Measurements from ENCODE around the gene CRIP3.
"Not testable (repeated sequence)": the region's sequence is repeated elsewhere in the genome, so short reads cannot be mapped to it uniquely, and the experiment has no call there.

The CRIP3 gene

GRCh38 chr6:43308101-43308989 is at the start of gene CRIP3:
Gene CRIP3, minus strand, starts transcription at chr6:43308826. Its CDS starts 34 bp downstream, at chr6:43308792.
- no peak for DNase-seq (ENCODE audit: low read depth)

GRCh38 chr6:43355862-43356590 is 47.4 kb upstream of the CRIP3 start:
- DNase-seq (ENCODE audit: low read depth), result no peak

GRCh38 chr6:43351951-43352350 is 43.3 kb upstream of the CRIP3 start:
- DNase-seq (ENCODE audit: low read depth), result not testable (repeated sequence)

GRCh38 chr6:43347444-43347843 is 38.8 kb upstream of the CRIP3 start:
- no peak for DNase-seq (ENCODE audit: low read depth)

- DNase-seq (ENCODE audit: low read depth), result no peak
Observed at GRCh38 chr6:43347021-43347420, 38.4 kb upstream of the CRIP3 start.

- DNase-seq (ENCODE audit: low read depth), result not testable (repeated sequence)
Observed at GRCh38 chr6:43346243-43346642, 37.6 kb upstream of the CRIP3 start.

GRCh38 chr6:43339168-43339567 is 30.5 kb upstream of the CRIP3 start:
- DNase-seq (ENCODE audit: low read depth), result no peak

GRCh38 chr6:43338243-43338642 is 29.6 kb upstream of the CRIP3 start:
- DNase-seq (ENCODE audit: low read depth), result no peak

- no peak for DNase-seq (ENCODE audit: low read depth)
Observed at GRCh38 chr6:43336382-43336781, 27.8 kb upstream of the CRIP3 start.

- no peak for DNase-seq (ENCODE audit: low read depth)
Observed at GRCh38 chr6:43335469-43335868, 26.8 kb upstream of the CRIP3 start.

GRCh38 chr6:43334466-43335095 is 26.0 kb upstream of the CRIP3 start:
- no peak for DNase-seq (ENCODE audit: low read depth)

- DNase-seq (ENCODE audit: low read depth), result no peak
Observed at GRCh38 chr6:43331891-43332290, 23.3 kb upstream of the CRIP3 start.

- no peak for DNase-seq (ENCODE audit: low read depth)
Observed at GRCh38 chr6:43331470-43331869, 22.8 kb upstream of the CRIP3 start.

- no peak for DNase-seq (ENCODE audit: low read depth)
Observed at GRCh38 chr6:43328528-43328927, 19.9 kb upstream of the CRIP3 start.

- no peak for DNase-seq (ENCODE audit: low read depth)
Observed at GRCh38 chr6:43325876-43326275, 17.2 kb upstream of the CRIP3 start.

- DNase-seq (ENCODE audit: low read depth), result no peak
Observed at GRCh38 chr6:43318011-43318410, 9.4 kb upstream of the CRIP3 start.

- no peak for DNase-seq (ENCODE audit: low read depth)
Observed at GRCh38 chr6:43313813-43314212, 5.2 kb upstream of the CRIP3 start.

GRCh38 chr6:43311666-43312065 is 3.0 kb upstream of the CRIP3 start:
- no peak for DNase-seq (ENCODE audit: low read depth)

GRCh38 chr6:43310624-43311023 is 2.0 kb upstream of the CRIP3 start:
- no peak for DNase-seq (ENCODE audit: low read depth)

GRCh38 chr6:43310134-43310533 is 1.5 kb upstream of the CRIP3 start:
- DNase-seq (ENCODE audit: low read depth), result no peak

GRCh38 chr6:43308990-43309477 is 408 bp upstream of the CRIP3 start:
- DNase-seq (ENCODE audit: low read depth), result no peak

GRCh38 chr6:43307451-43308100 is 1.1 kb downstream of the CRIP3 start:
- no peak for DNase-seq (ENCODE audit: low read depth)

Data from stimulated activated CD8-positive, alpha-beta memory T cell treated with anti-CD3 and anti-CD28 coated beads, Interleukin-7, amount 100 ng/mL, for 24 hours (primary cell).